ENCODE results near the gene ADO.

ADO gene

DNA sequence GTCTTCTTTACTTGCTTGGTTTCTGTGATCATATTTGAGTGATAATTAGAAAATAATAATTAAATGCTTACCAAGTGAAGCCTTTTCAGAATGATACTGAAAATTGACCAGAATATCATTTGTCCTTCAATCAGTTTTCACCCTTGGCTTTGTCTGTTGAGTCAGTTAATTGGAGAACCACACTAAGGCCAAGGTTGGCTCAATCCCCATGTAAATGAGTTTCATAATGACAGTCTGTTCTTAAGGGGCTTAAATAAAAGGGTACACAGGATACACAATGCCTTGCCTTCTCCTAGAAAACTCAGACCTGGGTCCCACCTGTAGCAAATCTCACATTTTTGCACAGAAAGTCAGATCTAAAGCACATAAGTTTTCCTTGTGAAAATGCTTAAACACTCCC lies 42.9 kb downstream of the ADO start:
- no peaks in the 10 kb centered on the region for H3K36me3 Mint-ChIP-seq
- no peak overlapping the region for H3K27ac Mint-ChIP-seq
- peaks cover 8% of the 10 kb centered on the region for H3K4me1 Mint-ChIP-seq
- CTCF ChIA-PET, result no interaction called here
- H3K4me3 Mint-ChIP-seq, result no peak overlapping the region
- no peak for DNase-seq
- H3K9me3 Mint-ChIP-seq, result peaks cover 21% of the 10 kb centered on the region
- peaks cover 18% of the 10 kb centered on the region for H3K27me3 Mint-ChIP-seq

DNA sequence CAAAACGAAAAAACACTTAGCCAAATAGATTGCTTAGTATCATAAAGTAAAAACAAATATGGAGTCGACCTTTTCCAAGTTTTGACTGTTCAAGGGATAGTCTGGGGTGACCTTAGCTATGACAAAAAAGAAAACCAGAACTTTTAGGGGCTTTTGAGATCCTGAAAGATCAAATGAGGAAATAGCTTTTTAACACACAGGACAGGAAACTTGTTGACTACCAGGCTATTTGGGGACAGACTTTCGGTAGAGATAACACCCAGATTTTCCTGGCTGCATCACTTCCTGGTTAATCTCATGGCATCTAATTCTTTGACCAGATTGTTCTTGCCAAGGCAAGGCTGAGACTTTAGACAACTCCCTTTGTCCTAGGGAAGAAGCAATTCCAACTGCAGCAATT lies 46.1 kb downstream of the ADO start:
- Mint-ChIP-seq H3K27me3 (no peaks in the 10 kb centered on the region), H3K36me3 (no peaks in the 10 kb centered on the region), H3K27ac (no peak overlapping the region), H3K9me3 (peaks cover 21% of the 10 kb centered on the region), H3K4me1 (peaks cover 37% of the 10 kb centered on the region), H3K4me3 (no peak overlapping the region)
- CTCF ChIA-PET, result interaction anchor here (1.3 kb wide), 1 partner anchor 33 kb away, joined by 4 read pairs; no protein-coding TSS in a partner anchor
- DNase-seq, result no peak

DNA sequence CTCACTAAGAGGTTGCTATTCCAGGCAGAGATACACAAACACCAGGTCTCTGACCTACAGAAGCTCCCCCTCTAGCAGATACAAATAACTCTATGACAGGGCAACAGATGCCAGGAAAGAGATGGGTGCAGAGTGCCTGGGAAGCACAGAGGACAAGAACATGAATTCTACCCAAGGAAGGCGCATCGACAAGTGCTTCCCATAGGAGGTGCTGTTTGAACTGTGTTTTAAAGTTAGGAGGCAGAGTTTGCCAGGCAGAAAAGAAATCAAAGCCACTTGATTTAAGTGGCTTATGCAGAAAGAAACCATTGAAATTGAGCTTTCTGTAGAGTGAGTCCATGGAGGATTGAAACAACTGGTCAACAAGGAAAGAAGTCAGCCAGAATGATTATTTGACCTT lies 46.9 kb downstream of the ADO start:
- Mint-ChIP-seq H3K4me1 (peaks cover 45% of the 10 kb centered on the region), H3K36me3 (no peaks in the 10 kb centered on the region), H3K4me3 (no peak overlapping the region), H3K27me3 (no peaks in the 10 kb centered on the region), H3K27ac (no peak overlapping the region), H3K9me3 (peaks cover 20% of the 10 kb centered on the region)
- DNase-seq, result no peak
- CTCF ChIA-PET, result interaction anchor here (0.8 to 1.7 kb wide), 4 partner anchors 34 to 869 kb away, joined by 3 to 6 read pairs (median 4); no protein-coding TSS in a partner anchor

DNA sequence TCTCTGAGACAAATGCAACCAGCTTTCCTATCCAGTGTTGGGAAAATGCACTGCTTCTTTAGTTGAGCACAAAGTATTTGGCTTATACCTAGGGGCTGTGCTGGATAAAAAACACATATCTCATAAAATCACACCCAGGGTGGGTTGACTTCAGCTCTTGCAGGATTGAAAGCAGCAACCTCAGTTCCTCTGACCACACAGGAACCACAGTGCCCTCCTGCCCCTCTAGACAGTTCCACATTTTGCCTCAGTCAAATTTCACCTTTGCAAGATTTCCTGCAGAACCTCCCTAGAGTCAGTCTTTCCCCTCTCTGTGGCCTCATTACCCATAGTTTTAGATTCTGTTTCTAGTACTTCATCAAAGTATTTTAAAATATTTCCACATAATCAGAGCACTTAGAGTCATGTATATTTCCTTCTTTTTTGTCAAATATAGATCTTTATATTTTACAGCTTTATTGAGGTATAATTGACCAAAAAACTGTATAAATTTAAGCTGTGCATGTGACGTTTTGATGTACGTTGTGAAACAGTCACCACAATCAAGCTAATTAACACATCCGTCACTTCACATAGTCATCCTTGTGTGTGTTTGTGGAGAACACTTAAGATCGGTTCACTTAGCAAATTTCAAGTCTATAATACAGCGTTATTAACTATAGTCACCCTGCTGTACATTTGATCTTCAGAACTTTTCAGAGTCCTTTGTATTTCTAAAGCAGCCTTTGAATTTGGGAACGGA lies 48.6 kb downstream of the ADO start:
- peaks cover 50% of the 10 kb centered on the region for H3K4me1 Mint-ChIP-seq
- no peak overlapping the region for H3K27ac Mint-ChIP-seq
- CTCF ChIA-PET, result interaction anchor here (1.1 kb wide), 1 partner anchor 242 kb away, joined by 3 read pairs; no protein-coding TSS in a partner anchor

DNA sequence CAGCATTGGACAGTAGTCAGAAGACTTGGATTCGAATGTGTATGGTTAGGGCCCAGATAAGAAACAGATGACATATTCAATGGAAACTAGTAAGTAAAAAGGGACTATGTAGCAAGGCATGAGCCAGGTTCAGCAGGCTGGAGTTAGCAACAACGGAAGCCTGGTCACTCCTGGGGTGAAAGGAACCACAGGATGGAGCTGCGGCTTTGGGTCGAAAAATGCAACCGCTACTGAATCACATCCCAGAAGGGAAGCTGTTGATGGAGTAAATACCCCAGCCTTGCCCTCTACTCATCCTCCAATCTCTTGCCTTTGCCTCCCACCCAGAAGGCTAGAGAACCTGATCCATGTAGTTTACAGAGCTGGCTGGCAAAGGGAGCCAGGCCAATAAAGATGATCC lies 49.2 kb downstream of the ADO start:
- Mint-ChIP-seq H3K27ac (peak overlapping the region; percentile 31), H3K9me3 (no peaks in the 10 kb centered on the region), H3K27me3 (no peaks in the 10 kb centered on the region), H3K4me3 (no peak overlapping the region), H3K4me1 (peaks cover 50% of the 10 kb centered on the region), H3K36me3 (no peaks in the 10 kb centered on the region)
- CTCF ChIA-PET, result interaction anchor here (1.1 kb wide), 1 partner anchor 242 kb away, joined by 3 read pairs; no protein-coding TSS in a partner anchor
- peak; percentile 39 for DNase-seq

More for the DNA sequence above, 48.6 kb downstream of the ADO start:
- peak; percentile 25 for DNase-seq
- Mint-ChIP-seq H3K36me3 (no peaks in the 10 kb centered on the region), H3K4me3 (no peak overlapping the region), H3K27me3 (no peaks in the 10 kb centered on the region), H3K9me3 (peaks cover 6% of the 10 kb centered on the region)

DNA sequence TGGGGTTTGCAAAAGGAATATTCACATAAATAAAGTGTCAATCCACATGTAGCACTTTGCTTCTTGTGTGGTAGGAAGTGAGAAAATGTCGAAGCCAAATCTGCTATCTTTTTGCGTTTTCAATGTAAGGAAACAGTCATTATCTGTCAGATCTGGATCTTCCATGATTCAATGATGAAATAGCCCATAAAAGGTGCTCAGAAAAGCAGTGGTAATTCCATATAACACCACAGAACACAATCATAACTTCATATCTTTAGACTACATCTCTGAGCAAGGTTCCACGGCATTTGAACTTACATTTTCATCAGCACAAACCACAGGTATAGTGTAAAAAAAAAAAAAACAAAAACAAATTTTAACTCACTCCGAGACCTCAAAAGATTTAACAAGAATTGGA lies 51.5 kb downstream of the ADO start:
- CTCF ChIA-PET, result no interaction called here
- no peak for DNase-seq
- peak overlapping the region; percentile 8 for H3K27ac Mint-ChIP-seq
- H3K36me3 Mint-ChIP-seq, result no peaks in the 10 kb centered on the region
- no peaks in the 10 kb centered on the region for H3K9me3 Mint-ChIP-seq
- H3K4me3 Mint-ChIP-seq, result no peak overlapping the region
- H3K4me1 Mint-ChIP-seq, result peaks cover 60% of the 10 kb centered on the region
- no peaks in the 10 kb centered on the region for H3K27me3 Mint-ChIP-seq

All from activated naive CD4-positive, alpha-beta T cell treated with anti-CD3 and anti-CD28 coated beads, Interleukin-2, amount 10 ng/mL, durations not matched to agents 7 days and 5 days (primary cell).